ENCODE results near the gene NMNAT2.

NMNAT2 gene

GRCh38 chr1:183355181-183355580, 63.0 kb downstream of the NMNAT2 start:
- H3K9me3 ChIP-seq (ENCODE audit: low read length), result no peaks in the 10 kb centered on the region
- no peak overlapping the region for H3K9ac ChIP-seq (ENCODE audit: low read length)

GRCh38 chr1:183353597-183353996, 64.6 kb downstream of the NMNAT2 start:
- Histone ChIP-seq H3K4me2 (ENCODE audit: low read length) (no peak overlapping the region), H3K4me3 (ENCODE audit: low read depth, low read length, poor library complexity, severe bottlenecking) (no peak overlapping the region), H3K9me3 (ENCODE audit: low read length) (no peaks in the 10 kb centered on the region), H4K20me1 (ENCODE audit: insufficient read depth, low read length) (no peaks in the 10 kb centered on the region), H3K4me1 (ENCODE audit: insufficient read depth, low read length, severe bottlenecking) (no peaks in the 10 kb centered on the region), H3K27ac (ENCODE audit: low read depth, low read length, poor library complexity, severe bottlenecking) (no peak overlapping the region), H3K9ac (ENCODE audit: low read length) (no peak overlapping the region), H3K36me3 (ENCODE audit: insufficient read depth, low read length) (no peaks in the 10 kb centered on the region), H3F3A (ENCODE audit: insufficient read depth, low read length) (no peaks in the 10 kb centered on the region), H3K79me2 (ENCODE audit: insufficient read depth, low read length) (no peaks in the 10 kb centered on the region), H3K9me2 (ENCODE audit: low read depth, low read length) (no peaks in the 10 kb centered on the region), H2AFZ (ENCODE audit: low read length) (no peak overlapping the region), H3K27me3 (ENCODE audit: insufficient read depth, low read length) (0 out of 2 replicates have a peak, but pooled peaks cover 7% of the 10 kb centered on the region)
- TF ChIP-seq CTCF (IDR thresholded peaks at IDR 0.05; ENCODE audit: low read length), result no peak
- TF ChIP-seq EZH2 (IDR thresholded peaks at IDR 0.05; ENCODE audit: borderline replicate concordance, low read length), result no peak

More at GRCh38 chr1:183355181-183355580, 63.0 kb downstream of the NMNAT2 start:
- no peaks in the 10 kb centered on the region for H3K4me1 ChIP-seq (ENCODE audit: insufficient read depth, low read length, severe bottlenecking)
- H3K27ac ChIP-seq (ENCODE audit: low read depth, low read length, poor library complexity, severe bottlenecking), result no peak overlapping the region
- H4K20me1 ChIP-seq (ENCODE audit: insufficient read depth, low read length), result no peaks in the 10 kb centered on the region
- no peaks in the 10 kb centered on the region for H3K36me3 ChIP-seq (ENCODE audit: insufficient read depth, low read length)
- TF ChIP-seq EZH2 (IDR thresholded peaks at IDR 0.05; ENCODE audit: borderline replicate concordance, low read length), result no peak
- no peaks in the 10 kb centered on the region for H3K79me2 ChIP-seq (ENCODE audit: insufficient read depth, low read length)
- no peaks in the 10 kb centered on the region for H3F3A ChIP-seq (ENCODE audit: insufficient read depth, low read length)
- no peak overlapping the region for H3K4me2 ChIP-seq (ENCODE audit: low read length)
- H3K4me3 ChIP-seq (ENCODE audit: low read depth, low read length, poor library complexity, severe bottlenecking), result no peak overlapping the region
- 0 out of 2 replicates have a peak, but pooled peaks cover 7% of the 10 kb centered on the region for H3K27me3 ChIP-seq (ENCODE audit: insufficient read depth, low read length)
- H2AFZ ChIP-seq (ENCODE audit: low read length), result no peak overlapping the region
- H3K9me2 ChIP-seq (ENCODE audit: low read depth, low read length), result no peaks in the 10 kb centered on the region

- no peak overlapping the region for H2AFZ ChIP-seq (ENCODE audit: low read length)
- no peaks in the 10 kb centered on the region for H3K36me3 ChIP-seq (ENCODE audit: insufficient read depth, low read length)
- no peaks in the 10 kb centered on the region for H3K9me2 ChIP-seq (ENCODE audit: low read depth, low read length)
- no peaks in the 10 kb centered on the region for H4K20me1 ChIP-seq (ENCODE audit: insufficient read depth, low read length)
- no peak overlapping the region for H3K4me3 ChIP-seq (ENCODE audit: low read depth, low read length, poor library complexity, severe bottlenecking)
- 0 out of 2 replicates have a peak, but pooled peaks cover 4% of the 10 kb centered on the region for H3K27me3 ChIP-seq (ENCODE audit: insufficient read depth, low read length)
- no peak overlapping the region for H3K9ac ChIP-seq (ENCODE audit: low read length)
- H3K4me2 ChIP-seq (ENCODE audit: low read length), result no peak overlapping the region
- TF ChIP-seq CTCF (IDR thresholded peaks at IDR 0.05; ENCODE audit: low read length) (no peak), EZH2 (IDR thresholded peaks at IDR 0.05; ENCODE audit: borderline replicate concordance, low read length) (no peak)
- H3K27ac ChIP-seq (ENCODE audit: low read depth, low read length, poor library complexity, severe bottlenecking), result no peak overlapping the region
- no peaks in the 10 kb centered on the region for H3K4me1 ChIP-seq (ENCODE audit: insufficient read depth, low read length, severe bottlenecking)
- no peaks in the 10 kb centered on the region for H3F3A ChIP-seq (ENCODE audit: insufficient read depth, low read length)
- H3K9me3 ChIP-seq (ENCODE audit: low read length), result no peaks in the 10 kb centered on the region
- H3K79me2 ChIP-seq (ENCODE audit: insufficient read depth, low read length), result no peaks in the 10 kb centered on the region
Measured at GRCh38 chr1:183349201-183349711, 68.9 kb downstream of the NMNAT2 start.

- Histone ChIP-seq H3K4me2 (ENCODE audit: low read length) (no peak overlapping the region), H3K79me2 (ENCODE audit: insufficient read depth, low read length) (no peaks in the 10 kb centered on the region), H3K9ac (ENCODE audit: low read length) (no peak overlapping the region), H2AFZ (ENCODE audit: low read length) (no peak overlapping the region), H3K9me2 (ENCODE audit: low read depth, low read length) (no peaks in the 10 kb centered on the region), H3K4me3 (ENCODE audit: low read depth, low read length, poor library complexity, severe bottlenecking) (no peak overlapping the region), H3K27me3 (ENCODE audit: insufficient read depth, low read length) (0 out of 2 replicates have a peak, but pooled peaks cover 4% of the 10 kb centered on the region), H3K4me1 (ENCODE audit: insufficient read depth, low read length, severe bottlenecking) (no peaks in the 10 kb centered on the region), H3K36me3 (ENCODE audit: insufficient read depth, low read length) (no peaks in the 10 kb centered on the region), H3K27ac (ENCODE audit: low read depth, low read length, poor library complexity, severe bottlenecking) (no peak overlapping the region), H3K9me3 (ENCODE audit: low read length) (no peaks in the 10 kb centered on the region), H3F3A (ENCODE audit: insufficient read depth, low read length) (no peaks in the 10 kb centered on the region), H4K20me1 (ENCODE audit: insufficient read depth, low read length) (no peaks in the 10 kb centered on the region)
- TF ChIP-seq EZH2 (IDR thresholded peaks at IDR 0.05; ENCODE audit: borderline replicate concordance, low read length) (no peak), CTCF (IDR thresholded peaks at IDR 0.05; ENCODE audit: low read length) (no peak)
Measured at GRCh38 chr1:183346276-183346732, 71.9 kb downstream of the NMNAT2 start.

All from OCI-LY1 (cell line).